DND-41 (cell line): ENCODE results near the gene SEMA4C.

ENCODE experiments used
- ATAC-seq: fragments of 200-7000 bp; cut with Tn5 transposase; 3 replicates; pipeline ENCODE4 v1.9.1; 2021; ENCODE audit warnings: low read depth; ENCODE audit not compliant: insufficient read depth
- DNase-seq: peaks from one replicate; pipeline ENCODE4 v3.0.0-alpha.2; 2020
- H2AFZ ChIP-seq: 2 replicates; pipeline ENCODE4 v1.6.0; 2012; ENCODE audit warnings: low read depth, low read length
- H3K27ac ChIP-seq: 2 replicates; pipeline ENCODE4 v1.5.1; 2012; ENCODE audit warnings: low read length, inconsistent platforms
- H3K27me3 ChIP-seq: fragments of 200-600 bp; sonication (generic); 2 replicates; pipeline ENCODE4 v1.6.0; 2012; ENCODE audit warnings: low read length, mild to moderate bottlenecking, inconsistent platforms; ENCODE audit not compliant: insufficient read depth, poor library complexity
- H3K36me3 ChIP-seq: 2 replicates; pipeline ENCODE4 v1.5.1; 2012; ENCODE audit warnings: low read length, inconsistent platforms; ENCODE audit not compliant: insufficient read depth
- H3K4me1 ChIP-seq: 2 replicates; pipeline ENCODE4 v1.5.1; 2012; ENCODE audit warnings: mild to moderate bottlenecking, low read length; ENCODE audit not compliant: insufficient read depth
- H3K4me2 ChIP-seq: 2 replicates; pipeline ENCODE4 v1.6.0; 2012; ENCODE audit warnings: mild to moderate bottlenecking, moderate library complexity, low read length, inconsistent platforms; ENCODE audit not compliant: insufficient read depth
- H3K4me3 ChIP-seq, 2 experiments: fragments of 200-600 bp in 1 of 2; shearing (Covaris generic) in 1 of 2; 2 replicates each; pipeline ENCODE4 v1.5.1; 2012 to 2016; ENCODE audit warnings: inconsistent platforms in 2 of 2, low read length in 2 of 2, mild to moderate bottlenecking in 2 of 2, low read depth in 1 of 2, moderate library complexity in 1 of 2
- H3K79me2 ChIP-seq: 2 replicates; pipeline ENCODE4 v1.6.0; 2012; ENCODE audit warnings: low read length, inconsistent platforms; ENCODE audit not compliant: insufficient read depth
- H3K9ac ChIP-seq: 2 replicates; pipeline ENCODE4 v1.6.0; 2012; ENCODE audit warnings: low read depth, mild to moderate bottlenecking, inconsistent platforms, low read length, moderate library complexity
- H3K9me3 ChIP-seq: 2 replicates; pipeline ENCODE4 v1.5.1; 2012; ENCODE audit warnings: low read length, moderate library complexity, mild to moderate bottlenecking, inconsistent platforms; ENCODE audit not compliant: insufficient read depth, severe bottlenecking
- H4K20me1 ChIP-seq: 2 replicates; pipeline ENCODE4 v1.6.0; 2012; ENCODE audit warnings: low read length; ENCODE audit not compliant: insufficient read depth
- EZH2 ChIP-seq: IDR thresholded peaks from 3 replicates; pipeline ENCODE4 v1.6.1; 2012; ENCODE audit warnings: borderline replicate concordance, low read depth, mild to moderate bottlenecking, moderate library complexity, low read length, inconsistent platforms; ENCODE audit not compliant: severe bottlenecking
- TF ChIP-seq, protein P1 (sequence below): IDR thresholded peaks from 2 replicates; pipeline ENCODE4 v1.5.1; 2012; ENCODE audit warnings: borderline replicate concordance, low read length, moderate library complexity, mild to moderate bottlenecking; ENCODE audit not compliant: poor library complexity, severe bottlenecking; ENCODE audit errors: extremely low read depth

The SEMA4C gene

DNA sequence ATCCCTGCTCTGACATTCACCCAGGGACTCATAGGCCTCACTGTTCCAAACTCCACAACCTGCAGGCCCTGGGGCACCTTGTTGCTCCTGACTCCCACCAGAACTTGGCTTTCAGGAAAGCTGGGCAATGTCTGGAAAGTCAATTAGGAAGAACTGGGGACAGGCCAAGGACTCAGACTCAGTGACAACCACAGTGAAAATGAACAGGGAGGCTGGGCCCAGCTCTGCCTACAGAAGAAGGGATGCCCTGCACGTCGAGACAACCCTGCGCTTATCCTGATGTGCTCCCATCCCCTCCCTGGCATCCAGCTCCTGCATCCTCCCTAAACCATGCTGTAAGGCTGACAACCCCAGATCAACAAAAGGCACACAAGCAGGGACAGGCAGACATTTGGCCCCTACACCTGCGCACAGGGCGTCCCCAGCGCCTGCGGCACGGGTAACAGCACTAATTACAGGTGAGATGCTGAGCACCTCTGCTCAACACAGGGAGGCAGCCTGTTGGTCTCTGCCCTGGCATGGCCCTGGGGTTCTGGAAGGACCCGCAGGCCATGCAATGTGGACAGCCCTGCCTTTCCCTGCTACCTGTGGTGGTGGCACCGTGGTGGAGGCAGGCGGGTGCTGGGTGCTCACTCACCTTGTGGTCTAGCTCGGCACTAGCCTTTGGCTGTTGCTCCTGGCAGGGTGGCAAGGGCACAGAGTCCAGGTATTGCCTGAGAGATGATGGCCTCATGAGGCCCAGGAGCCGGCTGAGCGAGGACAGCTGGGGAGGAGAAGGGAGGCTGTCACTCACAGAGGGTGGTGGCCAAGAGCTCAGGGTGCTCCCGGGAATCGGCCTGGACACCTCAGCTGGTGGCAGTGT lies 23.6 kb upstream of the SEMA4C start:
- no peaks in the 10 kb centered on the region for H3K36me3 ChIP-seq
- no peaks in the 10 kb centered on the region for H3K4me1 ChIP-seq
- H3K79me2 ChIP-seq, result no peaks in the 10 kb centered on the region
- no peak overlapping the region for H3K4me2 ChIP-seq
- TF ChIP-seq, protein P1, sequence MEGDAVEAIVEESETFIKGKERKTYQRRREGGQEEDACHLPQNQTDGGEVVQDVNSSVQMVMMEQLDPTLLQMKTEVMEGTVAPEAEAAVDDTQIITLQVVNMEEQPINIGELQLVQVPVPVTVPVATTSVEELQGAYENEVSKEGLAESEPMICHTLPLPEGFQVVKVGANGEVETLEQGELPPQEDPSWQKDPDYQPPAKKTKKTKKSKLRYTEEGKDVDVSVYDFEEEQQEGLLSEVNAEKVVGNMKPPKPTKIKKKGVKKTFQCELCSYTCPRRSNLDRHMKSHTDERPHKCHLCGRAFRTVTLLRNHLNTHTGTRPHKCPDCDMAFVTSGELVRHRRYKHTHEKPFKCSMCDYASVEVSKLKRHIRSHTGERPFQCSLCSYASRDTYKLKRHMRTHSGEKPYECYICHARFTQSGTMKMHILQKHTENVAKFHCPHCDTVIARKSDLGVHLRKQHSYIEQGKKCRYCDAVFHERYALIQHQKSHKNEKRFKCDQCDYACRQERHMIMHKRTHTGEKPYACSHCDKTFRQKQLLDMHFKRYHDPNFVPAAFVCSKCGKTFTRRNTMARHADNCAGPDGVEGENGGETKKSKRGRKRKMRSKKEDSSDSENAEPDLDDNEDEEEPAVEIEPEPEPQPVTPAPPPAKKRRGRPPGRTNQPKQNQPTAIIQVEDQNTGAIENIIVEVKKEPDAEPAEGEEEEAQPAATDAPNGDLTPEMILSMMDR, result no peak
- TF ChIP-seq EZH2, result no peak
- no peak for ATAC-seq
- H3K27ac ChIP-seq, result no peak overlapping the region
- no peak overlapping the region for H3K4me3 ChIP-seq
- H3K27me3 ChIP-seq, result no peaks in the 10 kb centered on the region
- no peaks in the 10 kb centered on the region for H3K9me3 ChIP-seq
- H3K9ac ChIP-seq, result no peak overlapping the region
- H4K20me1 ChIP-seq, result no peaks in the 10 kb centered on the region; the same call in none of the 2 replicates
- DNase-seq, result no peak
- no peak overlapping the region for H2AFZ ChIP-seq

DNA sequence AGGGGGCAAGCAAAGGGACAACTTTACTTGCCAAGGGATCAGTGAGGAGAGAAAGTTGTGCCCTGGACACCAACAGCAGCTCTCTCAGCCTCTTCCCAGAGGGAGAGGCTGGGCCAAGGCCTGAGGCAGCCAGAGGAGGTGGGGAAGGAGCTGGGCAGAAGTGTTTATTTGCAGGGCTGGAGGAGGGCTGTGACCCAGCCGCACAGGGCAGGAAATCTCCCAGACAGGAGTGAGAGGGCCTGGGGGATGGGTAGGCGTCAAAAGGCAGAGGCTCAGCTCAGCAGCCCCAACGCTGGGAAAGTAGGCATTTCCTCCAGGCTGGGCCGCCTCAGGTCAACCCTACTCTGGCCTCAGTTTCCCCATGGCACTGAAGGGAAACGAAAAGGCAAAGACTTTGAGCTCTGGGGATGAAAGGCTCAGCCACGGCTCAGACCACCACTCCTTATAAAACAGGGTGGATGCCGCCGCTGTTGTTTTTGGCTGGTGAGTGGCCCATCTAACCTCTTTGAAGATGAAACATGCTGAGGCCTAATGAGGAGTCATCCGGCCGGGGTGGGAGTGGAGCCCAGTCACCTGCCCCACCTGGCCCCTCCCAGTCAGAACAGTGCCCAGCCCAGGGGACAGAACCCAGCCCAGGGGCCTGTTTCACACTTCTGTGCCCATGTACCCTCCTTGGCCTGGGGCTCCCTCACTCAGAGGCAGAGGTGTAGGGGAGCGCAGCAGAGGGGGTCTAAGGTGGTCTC lies 21.9 kb upstream of the SEMA4C start:
- Histone ChIP-seq H4K20me1 (no peaks in the 10 kb centered on the region; the same call in none of the 2 replicates), H3K4me2 (no peak overlapping the region), H3K27me3 (no peaks in the 10 kb centered on the region), H3K27ac (no peak overlapping the region), H3K36me3 (no peaks in the 10 kb centered on the region), H3K4me3 (no peak overlapping the region), H3K9ac (no peak overlapping the region), H3K79me2 (no peaks in the 10 kb centered on the region), H2AFZ (no peak overlapping the region), H3K4me1 (no peaks in the 10 kb centered on the region), H3K9me3 (no peaks in the 10 kb centered on the region)
- TF ChIP-seq EZH2, result no peak
- TF ChIP-seq, protein P1, result no peak
- ATAC-seq (no peak), DNase-seq (no peak)

DNA sequence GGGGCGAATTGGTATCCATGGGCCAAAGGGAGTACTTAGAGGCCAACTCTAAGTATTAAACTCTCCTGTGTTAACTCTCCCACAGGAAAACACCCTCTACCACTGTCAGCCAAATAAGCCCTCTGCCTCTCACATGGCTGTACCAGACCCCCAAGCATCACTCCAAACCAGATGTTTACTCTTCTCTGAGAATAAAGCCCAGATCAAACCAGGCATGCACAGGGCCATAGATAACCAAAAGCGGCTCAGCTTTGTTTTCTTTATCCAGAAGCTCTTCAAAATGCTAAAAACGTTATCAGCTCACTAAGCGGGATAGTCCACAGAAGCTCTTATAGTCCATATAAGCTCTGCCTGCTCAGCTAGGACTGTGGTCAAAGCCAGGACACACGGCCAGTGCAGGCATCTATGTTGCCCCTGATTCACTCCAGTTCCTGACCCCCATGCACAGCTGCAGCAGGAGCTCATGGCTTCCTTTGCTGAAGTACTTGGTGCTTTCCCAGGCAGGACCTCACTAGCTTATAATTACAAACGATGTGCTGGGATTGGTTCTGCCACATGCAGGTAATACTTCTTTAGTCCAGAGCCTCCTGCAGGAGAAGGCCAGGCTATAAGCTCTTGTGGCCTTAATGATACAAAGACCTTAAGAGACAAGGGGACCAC lies 21.0 kb upstream of the SEMA4C start:
- no peak overlapping the region for H3K9ac ChIP-seq
- H3K4me3 ChIP-seq, result no peak overlapping the region
- no peak overlapping the region for H3K27ac ChIP-seq
- H3K4me1 ChIP-seq, result no peaks in the 10 kb centered on the region
- no peaks in the 10 kb centered on the region; the same call in none of the 2 replicates for H4K20me1 ChIP-seq
- DNase-seq, result no peak
- TF ChIP-seq, protein P1, result no peak
- TF ChIP-seq EZH2, result no peak
- ATAC-seq, result no peak
- no peaks in the 10 kb centered on the region for H3K79me2 ChIP-seq
- H2AFZ ChIP-seq, result no peak overlapping the region
- no peaks in the 10 kb centered on the region for H3K36me3 ChIP-seq
- no peaks in the 10 kb centered on the region for H3K9me3 ChIP-seq
- no peak overlapping the region for H3K4me2 ChIP-seq
- H3K27me3 ChIP-seq, result no peaks in the 10 kb centered on the region
